HG03354 (cell line): ENCODE results near the gene PLEKHA1.

Experiments used
- ATAC-seq: cut with Tn5 transposase; IDR thresholded peaks from one replicate; pipeline ENCODE4 v1.9.1; 2021; ENCODE audit warnings: mild to moderate bottlenecking; ENCODE audit not compliant: unreplicated experiment, poor library complexity, severe bottlenecking

PLEKHA1 gene

DNA sequence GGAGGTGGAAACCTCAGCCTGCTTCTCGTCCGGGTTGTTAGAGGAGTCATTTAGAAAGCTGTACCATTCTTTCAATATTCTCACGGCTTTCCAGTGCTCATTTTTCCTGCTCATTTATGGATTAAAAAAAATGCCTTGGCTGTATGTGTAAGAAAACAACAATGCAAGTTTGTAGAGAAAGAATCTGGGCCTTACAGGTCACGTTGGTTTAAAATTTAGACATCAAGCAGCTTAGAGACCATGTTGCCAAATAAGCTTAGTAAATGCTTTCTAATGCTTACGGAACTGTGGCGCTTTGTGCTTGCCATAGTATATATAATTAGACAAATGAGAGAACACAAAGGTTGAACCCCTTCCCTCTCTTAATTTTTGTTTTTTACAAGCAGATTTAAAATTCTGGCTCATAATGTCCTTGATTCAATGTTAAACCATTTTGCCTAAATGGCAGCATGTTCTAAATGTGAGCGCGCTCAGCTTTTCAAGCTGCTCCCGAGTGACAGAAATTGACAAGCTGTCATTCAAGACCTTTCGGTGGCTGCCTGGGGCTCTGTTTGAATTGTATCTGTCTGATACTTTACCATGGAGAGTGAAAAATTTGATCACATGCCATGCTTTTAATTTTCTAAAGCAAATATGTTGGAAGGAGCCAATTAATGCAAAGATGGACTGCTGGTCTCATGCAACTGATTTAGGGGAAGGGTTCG lies 81.0 kb downstream of the PLEKHA1 start:
- ATAC-seq = no peak

- ATAC-seq = no peak
Observed at GRCh38 chr10:122457934-122458333, 83.4 kb downstream of the PLEKHA1 start.

DNA sequence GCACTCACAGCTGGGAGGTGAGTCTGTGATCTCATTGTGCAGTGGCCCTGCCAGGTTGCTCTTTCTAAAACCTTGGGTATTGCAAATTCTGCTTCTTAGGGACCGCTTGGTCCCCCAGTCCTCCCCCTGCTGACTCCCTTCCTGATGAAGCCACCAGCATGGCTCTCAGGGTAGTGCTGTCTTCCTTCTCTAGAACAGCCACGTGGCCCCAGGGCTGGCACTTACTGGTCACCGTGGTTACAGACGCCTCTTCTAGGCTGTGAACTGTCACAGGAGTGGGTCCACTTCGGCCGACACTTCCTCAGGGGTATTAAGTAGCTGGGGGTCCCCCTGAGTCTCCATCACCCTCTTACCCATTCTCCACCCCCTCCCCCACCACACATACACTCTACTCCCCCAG lies 84.2 kb downstream of the PLEKHA1 start:
- ATAC-seq = no peak

DNA sequence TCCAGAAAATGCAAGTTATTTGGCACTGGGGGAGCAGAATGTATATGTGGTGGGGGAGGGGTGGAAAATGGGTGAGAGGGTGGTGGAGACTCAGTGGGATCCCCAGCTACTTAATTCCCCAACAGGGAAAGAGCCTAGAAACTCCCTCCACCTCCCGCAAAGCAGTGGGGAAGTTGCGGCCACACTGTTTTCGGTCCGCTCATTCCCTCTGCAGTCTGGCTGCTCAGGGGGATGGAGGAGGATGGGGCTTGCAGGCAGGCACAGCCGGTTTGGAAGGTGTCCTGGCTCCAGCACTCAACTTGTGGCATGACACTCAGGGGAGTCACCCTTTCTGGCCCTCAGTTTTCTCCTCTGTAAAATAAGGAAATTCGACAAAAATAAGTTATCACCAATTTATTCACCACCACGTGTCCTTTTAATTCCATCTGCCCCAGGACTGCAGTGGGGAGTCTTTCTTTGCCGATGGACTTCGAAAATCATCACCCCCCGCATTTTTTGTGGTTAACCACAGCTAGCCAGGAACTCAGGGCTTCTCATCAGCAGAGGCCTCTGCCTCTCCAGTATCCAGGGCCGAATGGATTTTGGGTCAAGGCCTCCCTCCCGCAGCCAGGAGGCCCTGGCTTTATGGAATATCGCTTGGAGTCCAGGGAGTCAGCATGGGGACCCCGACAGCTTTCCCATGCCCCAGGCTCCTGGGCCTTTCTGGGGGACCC lies 85.2 kb downstream of the PLEKHA1 start:
- ATAC-seq = no peak

DNA sequence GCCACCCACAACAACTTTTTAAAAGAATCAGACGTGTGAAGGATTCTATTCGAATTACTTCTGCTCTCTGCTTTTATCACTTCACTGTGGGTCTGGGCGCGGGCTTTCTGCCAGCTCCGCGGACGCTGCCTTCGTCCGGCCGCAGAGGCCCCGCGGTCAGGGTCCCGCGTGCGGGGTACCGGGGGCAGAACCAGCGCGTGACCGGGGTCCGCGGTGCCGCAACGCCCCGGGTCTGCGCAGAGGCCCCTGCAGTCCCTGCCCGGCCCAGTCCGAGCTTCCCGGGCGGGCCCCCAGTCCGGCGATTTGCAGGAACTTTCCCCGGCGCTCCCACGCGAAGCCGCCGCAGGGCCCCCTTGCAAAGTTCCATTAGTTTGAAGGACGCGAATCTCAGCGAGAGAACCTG lies 86.4 kb downstream of the PLEKHA1 start:
- no peak for ATAC-seq

GRCh38 chr10:122461367-122461728 lies 86.8 kb downstream of the PLEKHA1 start, which contains the start of gene HTRA1:
TSS of gene HTRA1 (plus strand) at chr10:122461553. CDS start at chr10:122461653, 100 bp downstream.
- no peak for ATAC-seq

DNA sequence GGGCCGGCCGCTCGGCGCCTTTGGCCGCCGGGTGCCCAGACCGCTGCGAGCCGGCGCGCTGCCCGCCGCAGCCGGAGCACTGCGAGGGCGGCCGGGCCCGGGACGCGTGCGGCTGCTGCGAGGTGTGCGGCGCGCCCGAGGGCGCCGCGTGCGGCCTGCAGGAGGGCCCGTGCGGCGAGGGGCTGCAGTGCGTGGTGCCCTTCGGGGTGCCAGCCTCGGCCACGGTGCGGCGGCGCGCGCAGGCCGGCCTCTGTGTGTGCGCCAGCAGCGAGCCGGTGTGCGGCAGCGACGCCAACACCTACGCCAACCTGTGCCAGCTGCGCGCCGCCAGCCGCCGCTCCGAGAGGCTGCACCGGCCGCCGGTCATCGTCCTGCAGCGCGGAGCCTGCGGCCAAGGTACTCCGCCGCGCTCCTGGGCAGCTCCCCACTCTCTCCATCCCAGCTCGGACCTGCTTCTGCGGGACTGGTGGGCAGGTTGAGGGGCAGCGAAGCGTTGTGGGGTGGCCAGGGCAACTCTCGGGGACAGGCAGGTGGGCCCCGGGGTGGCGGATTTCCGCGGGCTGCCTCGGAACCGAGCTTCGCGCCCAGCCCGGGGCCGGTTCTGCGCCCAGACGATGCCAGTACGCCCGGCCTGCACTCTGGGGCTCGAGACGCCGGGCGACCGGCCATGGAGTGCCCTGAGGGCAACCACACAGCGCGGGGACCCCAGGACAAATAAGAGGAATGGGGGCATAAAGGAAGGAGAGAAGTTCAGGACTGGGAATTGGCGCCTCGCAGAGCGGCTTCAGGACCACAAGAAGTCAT lies 87.4 kb downstream of the PLEKHA1 start:
- no peak for ATAC-seq

GRCh38 chr10:122462533-122463465 lies 88.3 kb downstream of the PLEKHA1 start:
- ATAC-seq = no peak

DNA sequence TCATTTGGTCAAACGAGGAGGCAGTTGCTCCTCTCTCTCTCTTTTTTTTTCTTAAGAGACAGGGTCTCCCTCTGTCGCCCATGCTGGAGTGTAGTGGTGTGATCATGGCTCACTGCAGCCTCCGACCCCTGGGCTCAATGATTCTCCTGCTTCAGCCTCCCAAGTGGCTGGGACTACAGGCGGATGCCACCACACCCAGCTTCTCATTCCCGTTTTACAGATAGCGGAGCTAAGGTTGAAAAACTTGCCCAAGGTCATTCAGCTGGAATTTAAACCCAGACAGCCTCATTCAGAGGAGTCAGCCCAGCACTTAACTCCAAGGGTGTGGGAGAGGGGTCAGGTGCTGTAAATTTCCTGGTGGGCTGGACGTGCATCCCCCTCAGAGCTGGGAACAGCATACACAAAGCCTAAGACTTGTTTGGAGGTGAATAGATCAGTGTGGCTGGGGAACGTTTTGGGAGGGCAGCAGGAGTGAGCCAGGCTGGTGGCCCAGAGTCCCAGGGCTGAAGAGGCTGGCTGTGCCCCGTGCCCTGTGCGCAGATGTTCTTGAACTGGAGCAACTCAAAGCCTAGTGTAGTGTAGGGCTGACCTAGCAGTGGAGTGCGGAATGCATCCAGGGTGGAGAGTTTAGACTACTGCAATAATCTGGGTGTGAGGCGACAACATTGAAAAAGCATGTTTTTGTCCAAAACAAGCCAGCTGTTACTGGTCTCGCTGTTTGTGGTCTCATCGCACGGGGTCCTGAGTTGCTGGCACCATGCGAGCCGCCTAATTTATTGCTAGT lies 89.2 kb downstream of the PLEKHA1 start:
- ATAC-seq = no peak

- ATAC-seq = no peak
Observed at GRCh38 chr10:122464250-122464510, 89.7 kb downstream of the PLEKHA1 start.

DNA sequence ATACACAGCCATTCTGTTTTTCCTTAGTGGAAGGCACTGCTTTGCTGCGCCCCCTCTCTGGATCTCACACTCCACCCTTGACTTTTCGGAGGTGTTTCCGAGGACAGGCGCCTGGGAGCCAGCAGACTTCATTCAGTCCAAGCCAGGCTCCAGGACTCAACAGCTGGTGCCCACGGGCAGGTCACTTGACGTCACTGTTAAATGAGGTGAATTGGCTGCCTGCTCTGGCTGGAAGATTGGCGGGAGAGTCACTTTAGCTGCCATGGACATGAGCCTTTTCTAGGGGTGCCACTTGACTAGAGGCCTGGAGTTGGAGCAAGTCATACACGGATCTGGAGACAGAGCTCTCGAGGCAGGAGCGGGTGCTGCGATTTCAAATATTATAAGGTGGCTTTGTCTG lies 90.1 kb downstream of the PLEKHA1 start:
- no peak for ATAC-seq

DNA sequence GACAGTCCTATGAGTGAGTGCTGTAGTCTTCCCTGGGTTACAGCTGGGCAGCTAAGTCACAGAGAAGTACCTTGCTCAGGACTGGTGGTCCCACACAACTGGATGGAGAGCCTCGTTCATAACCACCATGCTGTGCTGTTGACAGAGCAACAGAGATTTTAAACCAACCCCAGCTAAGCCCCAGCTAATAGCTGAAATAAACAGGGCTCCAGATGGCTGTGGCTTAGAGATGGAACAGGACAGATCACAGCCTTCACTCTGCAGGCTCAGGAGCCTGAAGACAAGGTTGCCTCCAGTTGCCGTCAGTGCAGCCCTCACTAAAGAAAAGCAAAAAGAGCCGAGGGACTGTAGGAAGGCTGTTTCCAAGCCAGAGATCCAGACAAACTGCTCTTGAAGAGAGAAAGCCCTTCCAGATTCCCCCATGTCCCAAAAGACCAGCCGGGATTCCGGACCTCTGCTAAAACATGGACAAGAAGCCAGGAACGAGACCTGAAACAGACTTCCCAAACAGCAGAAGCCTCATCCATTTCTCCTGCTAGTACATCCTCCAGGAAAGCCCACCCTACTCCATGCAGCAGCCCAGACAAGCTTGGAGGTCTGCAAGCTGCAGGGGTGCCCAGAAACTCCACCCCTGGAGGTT lies 91.0 kb downstream of the PLEKHA1 start:
- ATAC-seq = no peak

DNA sequence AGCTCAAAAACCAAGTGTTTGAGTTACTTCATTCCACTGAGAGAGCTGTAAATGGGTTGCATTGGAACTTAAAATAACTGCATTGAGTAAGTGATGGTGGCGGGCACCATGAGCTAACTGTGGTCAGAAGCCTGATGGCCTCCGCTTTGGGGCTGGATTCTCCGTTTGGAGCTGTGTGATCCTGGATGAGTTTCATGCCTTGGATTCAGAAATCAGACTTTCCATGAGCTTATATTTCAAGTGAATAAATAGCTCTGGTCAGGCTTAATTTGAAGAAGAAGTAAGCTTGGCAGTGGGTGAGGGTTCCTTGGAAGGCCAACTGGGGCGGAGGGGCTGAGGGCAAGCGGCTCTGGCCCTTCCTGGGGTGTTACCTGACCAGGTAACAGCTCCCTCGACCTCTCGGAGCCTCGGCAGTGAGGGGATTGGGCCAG lies 92.5 kb downstream of the PLEKHA1 start:
- no peak for ATAC-seq

GRCh38 chr10:122467701-122468100 lies 93.2 kb downstream of the PLEKHA1 start:
- no peak for ATAC-seq

DNA sequence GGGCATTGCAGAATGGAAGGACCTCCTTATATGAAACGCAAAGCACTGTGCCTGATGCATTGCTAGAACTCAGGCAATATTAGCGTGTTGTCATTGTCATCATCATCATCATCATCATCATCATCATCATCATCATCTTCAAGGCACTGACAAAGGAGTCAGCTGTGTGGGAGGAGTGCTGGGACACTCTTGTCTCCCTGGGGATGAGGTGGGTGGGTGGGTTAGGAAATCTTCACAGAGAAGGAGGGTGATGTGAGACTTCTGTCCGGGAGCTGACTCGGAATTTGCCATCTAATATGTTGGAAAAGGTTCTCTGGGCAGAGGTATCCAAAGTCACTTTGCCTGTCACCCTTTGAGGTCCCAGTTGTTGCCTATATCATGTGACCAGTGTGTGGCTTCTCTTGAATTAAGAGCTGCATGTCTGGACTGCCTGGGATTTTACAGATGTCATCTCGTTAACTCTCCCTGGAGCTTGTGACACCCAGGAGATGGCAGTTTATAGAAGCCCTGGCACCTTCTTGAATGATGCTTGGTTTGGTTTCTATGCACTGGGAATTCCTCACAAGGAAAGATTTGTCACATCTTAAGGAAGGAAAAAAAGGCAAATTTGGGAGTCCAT lies 93.9 kb downstream of the PLEKHA1 start:
- ATAC-seq = no peak

DNA sequence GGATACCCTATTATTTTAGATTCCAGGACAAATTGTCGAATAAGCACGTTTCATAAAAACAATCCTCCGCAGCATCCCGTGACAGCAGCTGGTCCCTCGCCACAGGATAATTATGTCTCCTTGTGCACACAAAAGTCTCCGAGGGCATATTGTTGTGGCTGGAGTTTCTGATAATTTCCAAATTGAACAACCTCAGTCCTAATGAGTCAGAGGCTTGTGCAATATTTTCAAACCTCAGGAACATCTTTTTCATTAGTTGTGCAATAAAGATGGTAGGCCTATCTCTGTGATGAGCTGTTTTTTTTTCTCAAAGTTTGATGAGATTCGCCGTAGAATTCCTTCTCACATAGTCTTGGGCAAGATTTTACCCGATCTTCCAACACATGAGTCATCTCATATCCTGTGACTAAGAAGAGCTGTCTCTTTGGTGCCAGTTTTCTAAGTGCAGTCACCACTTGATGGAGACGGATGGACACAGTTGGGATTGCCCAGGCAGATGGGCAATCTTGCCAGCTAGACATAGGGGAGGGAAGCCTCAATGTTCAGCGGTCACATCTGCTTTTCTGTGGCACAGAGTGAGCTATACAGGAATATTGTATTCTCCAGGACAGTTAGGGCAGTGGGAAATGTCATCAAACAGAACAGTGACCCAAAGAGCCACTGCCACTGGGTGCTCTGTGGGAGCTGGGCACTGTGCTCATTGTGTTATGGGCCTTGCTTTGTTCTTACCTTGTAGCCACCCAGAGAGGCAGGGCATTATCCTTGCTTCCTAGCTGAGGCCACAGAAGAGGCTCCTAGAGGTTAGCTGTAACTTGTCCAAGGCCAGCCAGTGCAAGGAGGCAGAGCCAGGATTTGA lies 94.6 kb downstream of the PLEKHA1 start:
- no peak for ATAC-seq

DNA sequence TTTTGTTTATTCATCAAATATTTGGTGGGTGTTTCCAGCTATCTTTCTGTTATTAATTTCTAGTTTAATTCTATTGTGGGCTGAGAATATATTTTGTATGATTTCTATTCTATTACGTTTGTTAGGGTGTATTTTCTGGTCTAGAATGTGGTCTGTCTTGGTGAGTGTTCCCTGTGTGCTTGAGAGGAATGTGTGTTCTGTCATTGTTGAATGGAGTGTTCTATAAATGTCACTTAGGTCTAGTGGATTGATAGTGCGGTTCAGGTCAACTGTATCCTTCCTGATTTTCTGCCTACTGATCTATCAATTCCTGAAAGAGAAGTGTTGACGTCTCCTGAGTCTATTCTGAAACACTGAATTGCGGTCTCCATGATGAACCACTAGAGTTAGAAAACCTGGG lies 95.3 kb downstream of the PLEKHA1 start:
- ATAC-seq = no peak
